MG63 (cell line): ENCODE data around the gene NCAPG2. TPM values are rescaled to one million over a fixed set of nuclear protein-coding genes. Genes with fewer than 3 reads are reported as not detected.
A peak's percentile ranks its signal among the peaks of the same experiment; 100 is the strongest.

Experiments
- DNase-seq: peaks from one replicate; pipeline ENCODE4 v3.0.0-alpha.2; 2020
- H3K27me3 ChIP-seq: fragments of 250-450 bp; sonication (Bioruptor Pico); 2 replicates; pipeline ENCODE4 v1.5.1; 2020; ENCODE audit warnings: mild to moderate bottlenecking, moderate library complexity
- H3K36me3 ChIP-seq: fragments of 250-450 bp; sonication (Bioruptor Pico); 2 replicates; pipeline ENCODE4 v1.5.1; 2020; ENCODE audit warnings: mild to moderate bottlenecking, moderate library complexity
- H3K4me3 ChIP-seq: fragments of 250-450 bp; sonication (Bioruptor Pico); 2 replicates; pipeline ENCODE4 v1.5.1; 2020; ENCODE audit warnings: mild to moderate bottlenecking, moderate library complexity
- H3K9me3 ChIP-seq: fragments of 250-450 bp; sonication (Bioruptor Pico); 2 replicates; pipeline ENCODE4 v1.5.1; 2020; ENCODE audit warnings: mild to moderate bottlenecking, moderate library complexity
- total RNA-seq: library from RNA; depleted of rRNA; stranded (reverse); fragments of >200 nt; shearing (Covaris generic); gene quantifications from 2 replicates; pipeline ENCODE4 v1.2.3, GENCODE V29; 2014; ENCODE audit warnings: low replicate concordance; rRNA removed

The NCAPG2 gene
- total RNA-seq, 1 experiment from 2014 or later = 13.8 TPM

DNA sequence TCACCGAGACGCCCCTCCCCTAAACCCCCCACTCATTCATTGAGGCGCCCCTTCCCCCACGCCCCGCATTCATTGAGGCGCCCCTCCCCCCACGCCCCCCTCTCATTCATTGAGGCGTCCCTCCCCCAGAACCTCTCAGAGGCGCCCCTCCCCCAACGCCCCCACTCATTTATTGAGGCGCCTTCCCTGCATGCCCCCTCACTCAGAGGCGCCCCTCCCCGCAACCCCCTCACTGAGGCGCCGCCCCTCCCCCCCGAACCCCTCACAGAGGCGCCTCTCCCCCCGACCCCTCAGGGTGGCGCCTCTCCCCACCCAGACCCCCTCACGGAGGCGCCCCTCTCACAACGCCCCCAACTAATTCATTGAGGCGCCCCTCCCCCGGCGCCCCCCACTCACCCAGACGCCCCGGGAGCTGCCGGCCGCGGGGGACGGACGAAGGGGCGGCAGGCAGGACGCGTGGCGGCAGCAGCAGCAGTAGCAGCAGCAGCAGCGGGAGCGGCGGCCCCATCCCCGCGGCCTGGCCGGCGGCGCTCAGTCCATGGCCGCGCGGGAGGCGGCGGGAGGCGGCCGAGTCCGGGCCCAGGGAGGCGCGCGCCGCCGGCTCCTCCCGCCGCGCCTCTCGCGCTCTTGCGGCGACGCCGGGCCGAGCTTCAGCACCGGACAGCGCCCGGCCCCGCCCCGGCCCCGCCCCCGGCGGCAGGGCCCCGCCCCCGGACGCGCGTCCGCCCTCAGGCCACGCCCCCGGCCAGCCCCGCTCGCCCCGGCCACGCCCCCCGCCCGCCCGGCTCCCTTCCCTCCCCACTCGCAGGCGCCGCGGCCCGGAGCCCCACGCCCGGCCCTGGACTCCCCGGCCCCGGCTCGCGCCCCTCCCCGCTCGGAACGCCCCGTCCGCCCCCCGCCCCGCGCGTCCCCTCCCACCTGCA lies 117.2 kb downstream of the NCAPG2 start, which contains the start of gene PTPRN2:
TSS of gene PTPRN2 (minus strand) at position 662 of the 923 bp plus-strand sequence.
- Histone ChIP-seq H3K36me3 (no peaks in the 10 kb centered on the region), H3K4me3 (no peak within 1 kb of the TSS), H3K27me3 (no peaks in the 10 kb centered on the region), H3K9me3 (no peaks in the 10 kb centered on the region)
- peak; percentile 40 for DNase-seq

DNA sequence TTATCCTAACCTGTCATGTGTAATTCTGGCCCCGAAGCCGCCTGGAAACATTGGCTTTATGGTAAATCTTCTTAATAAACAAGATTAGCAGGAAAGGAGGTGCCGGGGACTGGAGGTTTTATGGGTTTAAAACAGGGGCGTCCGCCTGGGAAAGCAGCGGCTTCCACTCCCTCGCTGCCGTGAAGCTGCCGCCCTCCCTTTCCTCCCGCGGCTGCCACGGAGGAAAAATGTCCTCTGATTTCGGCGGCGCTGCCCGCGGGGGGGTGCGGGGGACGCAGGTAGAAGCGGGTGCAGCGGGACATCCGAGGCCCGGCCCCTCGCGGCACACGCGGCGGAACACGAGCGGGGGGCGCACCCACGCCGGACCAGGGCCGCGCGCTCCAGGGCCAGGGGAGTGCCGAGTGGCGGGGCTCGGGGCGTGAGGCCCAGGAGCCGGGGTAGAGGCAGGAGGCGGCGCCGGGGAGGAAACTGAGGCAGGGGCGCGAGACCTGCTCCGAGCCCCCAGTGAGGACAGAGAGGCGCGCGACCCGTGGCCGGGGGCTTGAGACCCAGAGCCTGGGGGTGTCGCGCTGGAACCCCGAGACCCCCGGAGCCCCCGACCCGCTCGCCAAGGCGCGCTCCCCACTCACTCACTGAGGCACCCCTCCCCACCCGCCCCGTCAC lies 118.0 kb downstream of the NCAPG2 start:
- H3K27me3 ChIP-seq = no peaks in the 10 kb centered on the region
- no peak for DNase-seq
- H3K9me3 ChIP-seq = no peaks in the 10 kb centered on the region
- H3K4me3 ChIP-seq = no peak overlapping the region
- H3K36me3 ChIP-seq = no peaks in the 10 kb centered on the region

DNA sequence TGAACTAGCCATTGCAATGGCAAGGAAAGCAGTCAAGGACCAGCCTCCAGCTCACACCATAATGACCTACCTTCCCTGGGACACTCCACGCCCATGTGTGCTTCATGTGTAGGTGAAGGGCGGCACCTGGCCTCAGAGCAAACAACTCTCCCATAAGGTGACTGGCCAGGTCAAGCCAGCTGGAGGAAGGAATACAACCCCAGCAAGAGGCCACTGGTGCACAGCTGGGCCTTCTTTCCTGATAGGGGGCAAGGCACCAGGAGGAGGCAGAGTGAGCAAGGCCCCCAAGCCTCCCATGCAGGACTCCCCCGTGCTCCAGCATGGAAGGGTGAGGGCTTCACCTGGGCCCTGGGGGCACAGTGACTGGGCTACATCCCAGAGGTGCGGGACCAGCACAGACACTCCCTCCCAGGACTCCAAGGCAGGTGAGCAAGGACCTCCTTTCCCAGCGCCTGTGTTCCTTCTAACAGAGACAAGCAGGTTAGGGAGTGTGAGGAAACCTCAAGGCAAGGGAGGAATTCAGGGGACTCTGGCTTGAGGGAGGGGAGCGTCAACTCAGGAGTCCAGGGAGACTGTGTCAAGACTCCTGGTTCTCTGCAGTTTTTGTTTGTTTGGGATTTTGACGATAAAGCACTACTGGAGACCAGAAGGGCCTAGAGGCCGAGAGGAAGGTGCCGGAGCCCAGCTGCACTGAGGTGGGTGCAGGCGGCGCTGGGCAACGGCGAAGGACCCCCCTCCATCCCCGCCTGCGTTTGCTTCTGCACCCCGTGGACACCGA lies 118.7 kb downstream of the NCAPG2 start:
- H3K9me3 ChIP-seq = no peaks in the 10 kb centered on the region
- H3K27me3 ChIP-seq = no peaks in the 10 kb centered on the region
- DNase-seq = no peak
- H3K4me3 ChIP-seq = no peak overlapping the region
- H3K36me3 ChIP-seq = no peaks in the 10 kb centered on the region

DNA sequence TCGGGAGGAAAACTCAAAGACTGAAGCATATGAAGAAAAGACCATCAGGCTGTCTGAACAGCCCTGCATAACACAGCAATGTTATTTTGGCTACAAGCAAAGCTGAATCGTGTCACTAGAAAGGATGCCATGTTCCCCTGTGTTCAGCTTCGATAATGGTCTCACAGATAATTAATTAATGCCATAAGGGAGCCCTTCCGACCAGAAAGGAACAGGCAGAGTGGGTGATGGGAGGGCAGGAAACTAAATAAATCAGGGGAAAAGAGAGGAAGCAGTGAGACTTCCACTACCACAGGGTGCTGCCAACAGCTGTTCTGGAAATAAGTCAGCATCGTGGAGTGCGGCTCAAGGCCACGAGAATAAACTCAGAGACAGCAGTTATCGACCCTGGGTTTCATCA lies 120.2 kb downstream of the NCAPG2 start:
- H3K4me3 ChIP-seq = no peak overlapping the region
- H3K27me3 ChIP-seq = no peaks in the 10 kb centered on the region
- no peak for DNase-seq
- no peaks in the 10 kb centered on the region for H3K9me3 ChIP-seq
- H3K36me3 ChIP-seq = no peaks in the 10 kb centered on the region

DNA sequence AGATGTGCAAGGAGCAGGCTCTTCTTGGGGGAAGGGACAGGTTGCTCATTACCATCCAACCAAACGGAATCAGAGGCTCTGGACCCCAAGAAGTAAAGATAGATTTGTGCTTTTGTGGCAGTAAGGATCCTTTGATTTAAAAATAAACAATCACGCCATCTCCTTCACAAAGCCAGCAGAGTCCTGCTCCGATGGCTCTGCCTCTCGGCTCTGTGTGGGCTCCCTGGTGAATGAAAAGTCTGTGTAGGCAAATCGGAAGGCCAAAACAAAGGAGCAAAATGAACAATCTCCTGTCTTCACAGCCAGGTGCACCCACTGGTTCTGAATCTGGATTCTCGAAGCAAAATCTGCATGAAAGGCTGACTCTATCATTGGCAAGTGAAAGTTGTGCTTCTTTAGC lies 120.8 kb downstream of the NCAPG2 start:
- Histone ChIP-seq H3K36me3 (no peaks in the 10 kb centered on the region), H3K9me3 (no peaks in the 10 kb centered on the region), H3K4me3 (no peak overlapping the region), H3K27me3 (no peaks in the 10 kb centered on the region)
- DNase-seq = no peak

DNA sequence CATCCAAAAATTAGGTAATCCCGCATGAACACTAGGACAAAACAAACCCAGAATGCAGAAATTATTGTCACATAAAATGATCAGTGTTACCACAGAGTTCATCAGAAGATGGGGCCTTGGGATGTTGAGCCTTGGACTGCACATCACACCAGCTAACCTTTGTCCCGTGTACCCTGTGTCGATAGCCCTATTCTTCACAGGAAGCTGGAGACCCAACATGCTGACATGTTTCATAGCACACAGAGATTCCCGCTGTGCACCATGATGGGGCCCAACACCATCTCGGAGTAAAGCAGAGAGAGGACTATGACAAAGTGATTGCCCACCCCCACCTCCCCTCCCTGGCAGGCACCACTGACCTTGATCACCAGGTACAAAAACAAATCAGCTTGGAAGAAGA lies 121.5 kb downstream of the NCAPG2 start:
- no peak for DNase-seq
- no peaks in the 10 kb centered on the region for H3K36me3 ChIP-seq
- no peak overlapping the region for H3K4me3 ChIP-seq
- H3K27me3 ChIP-seq = no peaks in the 10 kb centered on the region
- H3K9me3 ChIP-seq = no peaks in the 10 kb centered on the region

DNA sequence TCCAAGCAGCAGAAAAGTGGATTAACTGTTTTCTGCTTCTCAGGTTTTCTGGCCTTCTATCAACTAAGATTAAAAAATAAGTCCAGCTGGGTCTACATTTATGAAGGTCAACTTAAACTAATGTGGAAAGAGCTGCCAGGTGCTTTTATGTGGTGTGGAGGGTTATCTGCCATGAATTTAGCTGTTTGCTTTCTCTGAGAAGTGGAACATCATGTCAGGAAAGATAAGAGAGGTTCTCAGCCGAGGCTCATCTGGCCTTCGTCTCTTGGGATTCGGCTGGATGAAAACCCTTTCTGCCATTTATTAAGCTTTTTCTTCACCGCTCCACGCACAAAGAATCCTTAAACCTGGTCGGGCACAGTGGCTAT lies 122.5 kb downstream of the NCAPG2 start:
- Histone ChIP-seq H3K27me3 (no peaks in the 10 kb centered on the region), H3K36me3 (no peaks in the 10 kb centered on the region), H3K4me3 (no peak overlapping the region), H3K9me3 (no peaks in the 10 kb centered on the region)
- DNase-seq = no peak

DNA sequence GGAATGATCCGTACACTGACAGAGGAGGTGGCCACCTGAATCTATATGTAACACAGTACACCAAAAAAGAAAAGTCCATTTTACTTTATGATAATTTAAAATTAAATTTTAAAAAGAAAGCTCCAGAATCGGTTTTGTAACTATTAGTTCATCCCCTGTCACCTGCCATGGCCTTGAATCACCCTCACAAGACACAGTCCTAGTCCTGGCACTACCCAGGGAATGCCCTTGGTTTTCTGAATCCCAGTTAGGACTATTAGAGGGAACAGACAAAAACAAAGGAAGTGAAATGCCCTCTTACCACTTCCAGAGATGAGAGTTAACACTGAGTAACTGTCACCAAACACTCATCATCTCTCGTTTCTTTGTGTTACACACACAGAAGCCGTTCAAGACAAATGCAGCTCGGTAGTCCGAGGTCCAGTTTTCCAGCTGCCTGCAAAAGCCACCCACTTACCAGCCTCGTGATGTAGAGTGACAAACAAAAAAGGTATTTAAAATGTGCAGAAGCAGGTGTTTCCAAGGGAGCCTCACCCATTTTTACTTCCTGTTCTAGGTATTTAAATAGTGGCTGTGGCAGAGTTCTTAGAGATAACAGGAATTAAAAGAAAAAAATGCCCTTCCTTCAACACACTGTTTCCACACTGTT lies 123.0 kb downstream of the NCAPG2 start:
- no peaks in the 10 kb centered on the region for H3K9me3 ChIP-seq
- DNase-seq = no peak
- no peaks in the 10 kb centered on the region for H3K36me3 ChIP-seq
- no peaks in the 10 kb centered on the region for H3K27me3 ChIP-seq
- no peak overlapping the region for H3K4me3 ChIP-seq

Other genes with a start within 250 kb of the NCAPG2 start
- gene PTPRN2, start 117.0 kb downstream of the NCAPG2 start, total RNA-seq = 0.16 TPM in 1 of 2 replicates, not detected in the other
- 38.2 and 108 TPM in 2 replicates for gene ESYT2, start 124.7 kb upstream of the NCAPG2 start, total RNA-seq
- gene DYNC2I1, start 151.8 kb upstream of the NCAPG2 start, total RNA-seq = 1.9 and 2.0 TPM in 2 replicates